Loucy (cell line): ENCODE data around the gene CPVL.

Experiments
- EZH2phosphoT487 ChIP-seq: fragments of 200-600 bp; IDR thresholded peaks from 2 replicates; pipeline ENCODE4 v1.6.1; 2018; ENCODE audit warnings: antibody characterized with exemption, mild to moderate bottlenecking, moderate library complexity, borderline replicate concordance
- TF ChIP-seq, protein P1 (sequence below): fragments of 200-600 bp; sonication (generic); conservative IDR thresholded peaks from 2 replicates; pipeline ENCODE4 v1.5.1; 2014; ENCODE audit warnings: mild to moderate bottlenecking, antibody characterized with exemption, low read length

GRCh38 chr7:29066641-29067040, 79.7 kb downstream of the CPVL start:
- TF ChIP-seq, protein P1, sequence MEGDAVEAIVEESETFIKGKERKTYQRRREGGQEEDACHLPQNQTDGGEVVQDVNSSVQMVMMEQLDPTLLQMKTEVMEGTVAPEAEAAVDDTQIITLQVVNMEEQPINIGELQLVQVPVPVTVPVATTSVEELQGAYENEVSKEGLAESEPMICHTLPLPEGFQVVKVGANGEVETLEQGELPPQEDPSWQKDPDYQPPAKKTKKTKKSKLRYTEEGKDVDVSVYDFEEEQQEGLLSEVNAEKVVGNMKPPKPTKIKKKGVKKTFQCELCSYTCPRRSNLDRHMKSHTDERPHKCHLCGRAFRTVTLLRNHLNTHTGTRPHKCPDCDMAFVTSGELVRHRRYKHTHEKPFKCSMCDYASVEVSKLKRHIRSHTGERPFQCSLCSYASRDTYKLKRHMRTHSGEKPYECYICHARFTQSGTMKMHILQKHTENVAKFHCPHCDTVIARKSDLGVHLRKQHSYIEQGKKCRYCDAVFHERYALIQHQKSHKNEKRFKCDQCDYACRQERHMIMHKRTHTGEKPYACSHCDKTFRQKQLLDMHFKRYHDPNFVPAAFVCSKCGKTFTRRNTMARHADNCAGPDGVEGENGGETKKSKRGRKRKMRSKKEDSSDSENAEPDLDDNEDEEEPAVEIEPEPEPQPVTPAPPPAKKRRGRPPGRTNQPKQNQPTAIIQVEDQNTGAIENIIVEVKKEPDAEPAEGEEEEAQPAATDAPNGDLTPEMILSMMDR, result no peak
- TF ChIP-seq EZH2phosphoT487, result no peak
